HS-5 (cell line): ENCODE results near the gene TXNRD2.

Source experiments
- DNase-seq: peaks from one replicate; pipeline ENCODE4 v3.0.0-alpha.2; 2012; ENCODE audit warnings: low read depth

TXNRD2 gene

DNA sequence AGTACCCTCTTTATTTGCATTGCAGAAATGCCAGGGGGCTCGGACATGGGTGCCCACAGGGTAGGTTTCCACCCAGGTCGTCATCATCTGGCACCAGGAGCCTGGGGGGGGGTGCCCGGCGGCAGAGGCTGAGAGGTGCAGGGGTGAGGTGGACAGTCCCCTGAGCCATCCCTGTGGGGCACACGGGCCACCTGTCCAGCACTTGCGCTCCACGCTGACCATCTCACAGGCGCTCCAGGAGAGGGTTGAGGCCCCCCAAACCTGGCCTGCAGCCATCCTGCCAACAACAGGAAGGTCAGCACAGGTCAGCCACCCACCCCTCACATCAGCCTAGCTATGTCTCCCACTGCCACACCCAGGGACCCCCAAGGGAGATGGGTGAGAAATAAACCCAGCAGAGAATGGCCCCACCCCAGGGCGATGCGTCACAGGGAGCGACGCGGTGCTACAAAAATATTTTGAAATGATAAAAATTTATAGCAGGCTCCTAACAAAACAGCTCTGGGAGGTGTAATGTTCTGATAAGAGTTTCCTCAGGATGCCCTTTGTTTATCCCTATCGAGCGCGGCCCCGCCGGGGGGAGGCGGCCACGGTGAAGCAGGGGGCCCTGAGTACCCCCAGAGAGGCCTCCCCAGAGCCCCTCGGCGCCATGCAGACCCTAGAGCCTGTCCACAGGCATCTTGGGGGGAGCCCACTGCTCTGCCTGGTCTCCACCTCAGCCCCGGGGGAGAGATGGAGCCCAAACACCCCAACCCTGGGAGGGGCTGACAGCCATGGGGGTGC is 65.9 kb downstream of the TXNRD2 start:
- no peak for DNase-seq

DNA sequence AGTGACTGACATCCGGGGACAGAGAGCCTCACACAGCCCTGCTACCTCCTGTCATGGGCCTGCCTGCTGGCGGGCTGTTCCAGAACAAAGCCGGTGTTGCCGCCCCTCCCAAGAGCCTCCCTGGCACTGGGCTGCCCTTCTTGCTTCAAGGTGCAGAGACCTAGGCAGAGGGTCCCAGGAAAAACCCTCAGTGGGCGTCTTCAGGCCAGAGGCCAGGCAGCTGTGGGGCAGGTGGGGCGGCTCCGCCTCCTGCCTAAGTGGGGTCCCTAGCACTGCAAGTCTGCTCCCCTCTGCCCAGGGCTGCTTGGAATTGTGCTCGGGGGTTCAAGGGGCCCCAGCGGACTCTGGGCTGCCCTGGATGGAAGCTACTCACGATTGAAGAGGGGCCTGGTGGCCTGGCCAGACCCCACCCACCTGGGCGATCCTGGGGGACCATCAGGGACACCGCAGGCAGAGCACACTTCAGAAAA is 66.5 kb downstream of the TXNRD2 start:
- no peak for DNase-seq

DNA sequence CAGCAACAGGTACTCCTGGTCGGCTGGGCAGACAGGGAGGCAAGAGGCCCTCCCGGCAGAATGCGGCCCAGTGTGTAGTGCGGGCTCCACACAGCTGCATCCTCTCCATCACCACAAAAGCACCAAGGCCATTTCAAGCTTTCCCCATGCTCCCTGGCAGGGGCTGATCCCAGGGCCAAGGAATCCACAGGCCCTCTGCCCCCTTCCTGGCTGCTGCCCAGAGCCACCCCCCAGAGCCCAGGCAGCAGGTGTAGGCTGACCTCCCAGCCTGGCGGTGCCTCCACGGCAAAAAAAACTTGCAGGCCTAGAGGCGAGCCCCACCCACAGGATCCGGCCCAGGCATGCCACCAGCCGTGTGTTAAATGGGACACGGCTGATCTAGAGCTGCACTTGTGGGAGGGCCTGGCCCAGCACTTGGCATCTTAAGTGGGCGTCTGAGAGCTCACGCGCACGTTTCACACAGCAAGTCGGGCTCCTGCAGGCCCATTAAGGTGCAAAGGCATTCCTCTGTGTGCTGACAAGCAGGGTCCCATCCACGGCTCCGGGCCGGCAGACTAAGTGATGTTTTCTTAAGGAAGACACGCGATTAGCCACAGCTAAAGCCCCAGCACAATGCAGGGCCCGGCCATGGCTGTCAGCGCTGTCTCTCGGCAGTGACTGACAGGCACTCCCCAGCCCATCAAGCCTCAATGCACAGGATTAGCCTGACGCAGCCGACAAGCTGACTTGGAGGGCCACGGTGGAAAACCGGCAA is 67.1 kb downstream of the TXNRD2 start:
- no peak for DNase-seq

DNA sequence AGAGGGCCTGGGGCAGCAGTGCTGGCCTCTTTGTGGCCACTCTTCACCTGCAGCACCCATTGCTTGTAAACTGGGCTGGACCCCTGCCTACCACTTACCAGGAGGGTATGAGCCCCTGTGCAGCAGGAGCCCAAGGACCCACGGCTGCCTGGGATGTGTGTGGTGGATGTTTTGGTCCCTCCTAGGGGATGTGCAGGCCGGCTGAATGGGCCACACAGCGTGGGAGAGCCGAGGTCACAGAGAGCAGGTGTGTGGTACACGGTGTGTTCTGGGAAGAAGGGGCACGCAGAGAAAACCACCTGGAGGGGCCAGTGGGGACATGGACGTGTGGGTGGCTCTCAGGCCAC is 67.7 kb downstream of the TXNRD2 start:
- no peak for DNase-seq

DNA sequence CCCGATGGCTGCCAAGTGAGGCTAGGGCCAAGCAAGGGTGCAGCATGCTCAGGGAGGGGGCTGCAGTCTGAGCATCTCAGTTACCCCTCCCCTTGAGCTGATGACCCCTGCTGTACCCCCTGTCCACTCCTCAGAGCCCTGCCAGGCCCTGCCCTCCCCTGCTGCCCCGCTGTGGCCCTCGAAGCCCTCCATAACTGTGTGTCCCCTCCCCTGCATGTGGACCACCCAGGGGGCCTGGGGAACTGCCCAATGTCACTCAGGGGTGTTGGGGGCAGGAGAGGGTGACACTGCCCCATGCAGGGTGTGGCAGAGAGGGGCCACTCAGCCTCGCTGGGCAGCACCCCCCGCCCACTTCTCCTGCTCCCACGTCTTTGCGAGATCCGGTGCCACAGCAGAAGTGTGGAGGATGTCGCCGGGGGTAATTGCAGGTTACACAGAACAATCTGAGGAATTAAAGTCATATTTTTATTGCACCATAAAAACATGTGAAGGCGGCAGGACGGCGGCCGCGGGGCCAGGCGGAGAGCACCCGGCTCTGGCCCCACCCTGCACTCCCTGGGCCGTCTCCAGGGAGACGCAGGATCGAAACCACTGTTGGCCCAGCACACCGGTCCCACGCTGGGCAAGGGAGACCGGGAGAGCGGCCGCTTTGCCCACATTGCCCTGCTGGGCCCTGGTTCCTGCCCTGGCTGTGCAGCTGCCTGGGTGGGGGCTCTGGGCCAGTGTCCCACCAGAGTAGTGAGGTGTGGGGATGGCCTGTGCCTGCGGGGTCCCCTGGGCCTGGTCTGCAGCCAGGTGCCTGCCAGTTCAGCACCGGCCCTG is 68.3 kb downstream of the TXNRD2 start:
- no peak for DNase-seq

DNA sequence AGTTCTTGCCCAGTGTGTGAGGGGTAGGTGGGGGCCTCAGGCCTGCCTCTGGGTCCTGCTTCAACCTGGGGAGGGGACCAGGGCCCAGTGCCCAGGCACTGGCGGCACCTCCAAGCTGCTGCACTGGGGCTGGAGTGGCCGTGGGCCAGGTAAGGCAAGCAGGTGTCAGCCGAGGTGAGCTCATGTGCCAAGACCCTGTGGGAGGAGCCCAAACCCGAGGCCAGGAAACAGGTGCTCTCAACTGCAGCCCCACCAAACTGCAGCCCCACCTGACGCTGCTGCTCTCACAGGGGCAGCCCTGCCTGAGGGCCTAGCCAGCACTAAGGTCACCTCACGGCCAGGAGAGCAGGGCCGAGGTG is 68.9 kb downstream of the TXNRD2 start:
- no peak for DNase-seq

DNA sequence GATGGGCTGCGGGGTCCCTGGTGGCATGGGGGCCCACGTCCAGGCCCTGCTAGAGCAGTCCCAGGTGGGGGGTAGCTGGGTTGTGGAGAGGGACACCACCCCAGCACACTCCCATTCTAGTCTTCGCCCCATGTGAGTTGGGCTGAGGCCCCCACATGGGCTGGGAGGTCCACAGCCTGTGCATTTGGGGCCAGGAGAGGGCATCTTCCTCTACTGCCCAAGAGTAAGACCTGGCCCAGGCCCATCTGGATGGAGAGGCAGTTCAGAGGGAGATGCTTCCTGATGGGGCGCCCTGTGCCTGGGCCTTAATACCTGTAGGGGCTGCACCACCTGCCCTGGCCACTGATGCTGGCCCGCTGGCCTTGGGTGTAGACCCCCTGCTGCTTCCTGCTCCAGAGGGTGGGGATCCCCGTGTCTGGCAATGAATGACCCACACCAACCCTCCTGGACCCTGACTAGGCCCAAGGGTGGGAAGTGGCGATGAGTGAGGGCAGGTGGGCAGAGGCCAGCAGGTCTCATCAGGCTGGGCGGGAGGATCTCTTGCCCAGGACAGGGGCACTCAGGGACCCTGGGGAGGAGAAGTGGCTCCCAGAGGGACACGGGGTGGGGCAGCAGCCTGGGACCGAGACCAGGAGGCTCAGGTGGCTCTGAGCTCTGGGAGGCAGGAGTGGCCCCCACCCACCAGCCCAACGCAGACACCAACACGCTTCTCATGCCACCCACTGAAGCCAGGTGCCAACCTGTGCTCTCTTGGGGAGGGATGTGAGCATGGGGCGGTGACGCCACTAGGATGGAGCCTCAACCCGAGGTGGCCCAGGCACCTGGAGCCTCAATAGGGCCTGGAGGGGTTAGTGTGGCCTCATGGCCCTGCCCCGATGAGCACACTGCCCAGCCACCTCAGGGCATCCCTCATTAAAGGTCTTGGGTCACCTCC is 69.5 kb downstream of the TXNRD2 start:
- no peak for DNase-seq

DNA sequence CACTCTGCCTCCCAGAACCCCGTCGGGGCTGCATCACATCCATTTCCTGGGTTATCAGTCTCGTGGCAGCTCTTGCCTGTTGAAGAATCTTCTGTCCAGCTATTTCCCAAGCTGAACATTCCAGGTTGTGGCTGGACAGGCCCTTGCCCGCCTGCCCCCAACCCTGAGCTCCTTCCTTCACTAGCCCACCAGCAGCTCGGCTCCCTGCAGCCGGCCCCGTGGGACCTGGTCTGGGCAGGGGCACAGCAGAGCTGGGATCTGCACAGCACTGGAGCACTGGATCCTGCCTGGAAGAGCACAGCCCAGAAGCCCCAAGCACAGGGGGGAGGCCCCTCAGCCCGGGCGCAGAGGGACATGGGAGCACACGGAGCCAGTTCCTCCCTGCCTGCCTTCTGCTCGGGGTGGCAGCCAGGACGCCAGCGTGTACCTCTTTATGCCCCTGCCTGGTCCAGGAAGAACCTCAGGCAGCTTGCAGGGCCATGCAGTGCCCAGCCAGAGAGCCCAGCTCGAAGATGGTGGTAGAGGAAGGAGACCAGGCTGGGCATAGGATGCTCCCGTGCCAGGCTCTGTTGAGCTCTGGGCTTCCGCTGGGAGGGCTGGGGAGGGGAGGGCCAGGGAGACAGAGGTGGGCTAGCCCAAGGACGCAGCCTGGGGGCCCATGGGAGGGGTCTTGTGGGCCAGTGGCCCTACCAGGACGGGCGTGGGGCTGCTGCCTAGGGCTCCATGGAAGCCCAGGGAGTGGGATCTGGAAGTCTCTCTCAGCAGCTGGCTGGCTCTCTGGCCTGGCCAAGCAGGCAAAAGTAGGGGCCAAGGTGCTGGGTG is 70.4 kb downstream of the TXNRD2 start:
- no peak for DNase-seq

DNA sequence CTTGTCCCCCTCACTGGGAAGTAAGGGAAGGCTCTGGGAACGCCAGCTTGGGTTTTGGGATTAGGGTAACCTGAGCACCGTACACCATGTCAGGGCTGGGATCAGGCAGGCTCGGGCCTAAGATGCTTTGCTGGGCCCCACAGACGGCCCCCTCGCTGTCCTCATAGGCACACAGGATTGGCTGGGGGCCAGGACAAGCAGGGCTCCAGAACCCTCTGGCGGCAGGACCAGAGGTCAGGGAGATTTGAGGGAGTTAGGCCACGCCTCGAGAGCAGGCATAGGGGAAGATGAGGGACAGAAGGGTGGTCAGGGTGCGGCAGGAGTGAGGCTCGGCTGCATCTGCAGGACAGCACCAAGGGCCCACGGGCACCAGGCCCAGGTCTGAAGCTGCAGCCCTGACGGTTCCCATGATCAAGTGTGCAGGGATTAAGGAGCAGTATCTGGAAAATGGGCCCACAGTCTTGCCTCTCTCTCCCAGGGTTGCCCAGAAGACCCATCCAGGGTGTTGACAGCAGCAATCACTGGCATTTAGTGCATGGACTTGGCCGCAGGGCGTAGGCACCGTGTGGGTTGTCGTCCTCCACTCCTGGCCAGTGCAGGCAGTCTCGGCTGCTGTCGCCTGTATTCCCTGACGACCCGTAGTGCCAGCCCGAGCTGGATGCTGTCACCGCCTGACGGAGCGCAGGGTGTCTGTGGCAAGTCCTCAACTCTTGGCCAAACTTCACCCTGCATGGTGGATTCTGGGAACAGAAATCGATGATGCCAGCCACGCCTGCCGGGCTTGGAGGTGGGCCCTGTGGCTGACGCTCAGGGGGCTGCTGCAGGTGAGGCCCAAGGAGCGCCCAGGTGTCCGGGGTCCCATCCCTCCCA is 71.2 kb downstream of the TXNRD2 start:
- DNase-seq: no peak

DNA sequence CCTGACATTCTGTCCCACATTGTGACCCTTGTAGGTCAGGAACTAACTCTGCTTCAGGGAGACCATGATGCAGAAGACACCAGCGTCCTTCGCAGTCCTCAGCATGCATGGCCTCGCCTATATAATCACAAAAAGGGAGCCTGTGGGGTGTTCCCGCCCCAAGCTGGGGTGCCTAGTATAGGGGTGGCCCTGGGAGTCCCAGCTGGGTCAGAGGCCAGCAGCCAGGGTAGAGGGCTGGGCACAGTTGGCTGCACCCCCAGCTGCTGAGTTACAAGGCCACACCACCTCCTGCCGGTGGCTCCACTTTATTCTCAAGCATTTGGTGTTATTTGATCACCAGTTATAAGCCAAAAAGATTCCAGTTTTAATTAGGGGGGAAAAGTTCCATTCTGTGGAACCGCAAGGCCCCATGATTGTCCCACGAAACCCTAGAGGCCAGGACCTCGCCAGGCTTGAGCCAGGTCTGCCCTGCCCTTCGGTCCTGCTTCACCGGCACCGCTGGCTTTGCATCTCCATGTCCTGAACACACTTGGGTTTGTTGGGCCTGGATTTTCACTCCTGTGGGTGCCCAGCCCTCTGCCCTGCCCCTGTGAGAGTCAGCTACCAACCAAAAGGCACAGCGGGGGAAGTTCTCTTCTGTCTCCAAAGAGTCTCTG is 72.0 kb downstream of the TXNRD2 start:
- no peak for DNase-seq

DNA sequence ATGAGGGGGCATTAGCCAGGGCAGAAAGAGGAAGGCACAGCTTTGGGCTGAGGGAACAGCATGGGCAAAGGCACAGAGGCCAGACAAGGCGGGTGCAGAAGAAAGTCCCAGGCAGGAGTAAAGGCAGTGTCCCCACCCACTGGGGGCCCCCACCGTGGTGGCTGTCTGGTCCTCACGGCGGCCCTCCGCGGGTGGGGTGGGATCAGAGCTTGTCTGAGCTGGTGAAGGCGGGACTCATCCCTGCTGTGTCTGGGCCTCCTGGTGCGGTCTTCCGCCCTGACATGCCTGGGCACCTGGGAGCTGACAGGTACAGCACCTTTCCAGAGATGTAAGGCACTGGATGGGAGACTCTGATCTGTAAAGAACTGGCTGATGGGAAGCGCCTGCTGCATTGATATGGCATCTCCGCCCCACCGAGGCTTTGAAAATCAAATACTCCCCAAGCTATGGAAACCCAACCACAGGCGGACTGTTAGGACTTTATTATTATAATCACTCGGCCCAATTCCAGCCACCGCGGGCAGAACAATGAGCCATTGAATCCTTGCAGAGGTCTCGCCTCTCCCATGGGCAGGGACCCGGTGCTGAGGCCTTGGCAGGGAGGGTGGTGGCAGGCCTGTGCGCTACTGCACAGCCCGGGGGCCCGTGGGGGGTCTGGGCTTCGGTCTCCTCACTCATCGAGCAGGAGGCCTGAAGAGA is 72.7 kb downstream of the TXNRD2 start:
- DNase-seq: no peak

DNA sequence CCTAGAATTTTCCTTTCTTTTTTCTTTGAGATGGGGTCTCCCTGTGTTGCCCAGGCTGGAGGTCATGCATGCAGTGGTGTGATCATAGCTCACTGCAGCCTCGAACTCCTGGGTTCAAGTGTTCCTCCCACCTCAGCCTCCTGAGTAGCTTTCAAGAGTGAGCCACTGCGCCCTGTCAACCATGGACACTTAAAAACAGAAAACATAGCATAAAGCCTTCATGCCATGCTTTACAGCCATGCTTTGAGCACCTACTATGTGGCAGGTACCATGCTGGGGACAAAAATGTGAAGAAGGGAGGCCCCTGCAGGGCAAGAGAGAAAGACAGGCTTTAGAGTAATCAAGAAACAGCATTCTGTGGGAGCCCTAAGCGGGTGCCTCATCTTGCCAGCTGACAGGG is 73.3 kb downstream of the TXNRD2 start:
- no peak for DNase-seq

DNA sequence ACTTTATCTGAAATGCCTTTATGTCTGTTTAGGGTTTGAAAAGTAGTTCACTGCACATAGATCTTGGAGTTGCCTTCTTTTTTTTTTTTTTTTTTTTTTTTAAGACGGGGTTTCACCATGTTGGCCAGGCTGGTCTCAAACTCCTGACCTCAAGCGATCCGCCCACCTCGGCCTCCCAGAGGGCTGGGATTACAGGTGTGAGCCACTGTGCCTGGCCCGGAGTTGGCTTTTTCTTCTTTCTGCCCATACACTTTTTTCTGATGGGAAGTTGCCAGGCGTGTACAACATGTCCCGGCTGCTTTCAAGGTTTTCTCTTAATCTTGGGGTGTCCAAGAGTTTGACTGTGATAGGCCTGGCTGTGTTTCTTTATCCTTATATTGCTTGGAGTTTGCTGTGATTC is 74.0 kb downstream of the TXNRD2 start:
- no peak for DNase-seq

DNA sequence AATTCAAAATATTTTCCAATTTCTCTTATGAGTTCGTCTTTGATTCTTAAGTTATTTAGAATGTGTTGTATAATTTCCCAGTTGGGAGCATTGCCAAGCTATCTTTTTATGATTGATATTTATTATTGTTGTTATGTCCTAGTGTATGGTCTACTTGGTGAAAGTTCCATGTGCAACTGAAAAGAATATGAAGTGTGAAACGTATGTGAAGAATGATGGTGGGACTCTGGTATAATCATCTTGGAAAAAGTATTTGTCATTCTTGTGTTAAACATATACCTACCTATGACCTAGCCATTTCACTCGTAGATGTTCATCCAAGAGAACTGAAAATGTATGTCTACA is 75.0 kb downstream of the TXNRD2 start:
- no peak for DNase-seq

DNA sequence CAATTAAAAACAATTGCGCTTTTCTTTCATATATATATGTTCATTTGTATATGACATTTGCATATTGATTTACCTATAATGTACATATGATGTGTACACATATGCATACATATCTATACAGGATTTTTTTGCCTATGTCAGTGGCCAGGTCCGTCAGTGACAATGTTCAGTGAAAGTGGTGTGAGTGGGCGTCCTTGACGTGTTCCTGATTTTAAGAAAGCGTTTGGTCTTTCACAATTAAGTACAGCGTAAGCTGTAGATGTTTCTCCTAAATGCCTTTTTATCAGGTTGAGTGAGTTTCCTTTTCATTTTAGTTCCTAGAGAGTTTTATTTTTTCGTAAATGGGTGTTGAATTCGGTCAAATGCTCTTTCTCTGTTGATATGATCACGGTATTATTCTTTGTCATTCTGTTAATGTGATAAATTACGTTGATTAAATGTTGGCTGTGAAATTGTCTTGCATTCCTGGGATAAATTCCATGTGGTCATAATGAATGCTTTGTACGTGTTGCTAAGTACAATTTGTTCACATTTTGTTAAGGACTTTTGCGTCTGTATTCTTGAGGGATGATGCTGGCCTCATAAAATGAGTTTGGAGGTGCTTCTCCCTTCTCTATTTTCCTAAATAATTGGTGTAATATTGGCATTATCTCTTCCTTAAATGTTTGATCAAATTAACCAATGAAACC is 76.3 kb downstream of the TXNRD2 start:
- no peak for DNase-seq

DNA sequence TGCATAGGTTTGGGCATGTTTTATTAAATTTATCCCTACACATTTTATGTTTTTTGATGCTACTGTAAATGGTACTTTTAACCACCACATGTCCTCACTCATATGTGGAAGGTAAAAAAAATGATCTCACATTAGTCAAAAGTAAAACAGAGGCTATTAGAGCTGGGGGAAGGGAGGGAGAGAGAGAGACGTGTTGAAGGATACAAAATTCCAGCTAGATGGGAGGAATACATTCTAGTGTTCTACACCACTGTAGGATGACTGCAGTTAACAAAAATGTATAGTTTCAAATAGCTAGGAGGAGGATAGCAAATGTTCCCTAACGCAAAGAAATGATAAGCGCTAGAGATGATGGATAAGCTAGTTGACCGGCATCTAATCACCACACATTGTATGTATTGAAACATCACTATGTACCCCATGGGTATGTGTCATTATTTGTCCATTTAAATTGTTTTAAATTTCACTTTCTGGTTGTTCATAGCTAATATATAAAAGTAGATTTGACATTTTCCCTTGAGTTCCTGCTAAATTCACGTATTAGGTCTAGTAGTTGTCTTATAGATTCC is 77.0 kb downstream of the TXNRD2 start:
- no peak for DNase-seq

DNA sequence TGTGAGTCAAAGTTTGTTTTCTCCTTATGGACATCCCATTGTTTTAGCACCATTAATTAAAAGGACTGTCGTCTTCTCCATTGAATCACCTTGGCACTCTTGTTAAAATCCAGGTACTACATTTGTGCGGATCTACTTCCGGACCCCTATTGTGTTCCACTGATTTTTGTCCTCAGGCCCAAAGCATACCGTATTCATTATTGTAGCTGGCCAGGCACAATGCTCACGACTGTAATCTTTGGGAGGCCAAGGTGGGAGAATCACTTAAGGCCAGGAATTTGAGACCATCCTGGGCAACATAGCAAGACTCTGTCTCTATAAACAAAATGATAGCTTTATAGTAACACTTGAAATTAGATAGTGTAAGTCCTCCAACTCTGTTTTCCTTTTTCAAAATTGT is 78.0 kb downstream of the TXNRD2 start:
- no peak for DNase-seq
